ENCODE data around the gene MTA1. TPM values are rescaled to one million over a fixed set of nuclear protein-coding genes. Genes with fewer than 3 reads are reported as not detected.
A peak's percentile ranks its signal among the peaks of the same experiment; 100 is the strongest.

Gene MTA1
- polyA plus RNA-seq, 4 donors: 28.4 to 98.9 (median 51.9) TPM

GRCh38 chr14:105467942-105468471 is 48.4 kb downstream of the MTA1 start:
- Histone ChIP-seq H3K27ac (ENCODE audit: low read depth in 1 of 3, low read length in 2 of 3) (no peak overlapping the region), H3K4me3 (ENCODE audit: low read depth in 1 of 3, low read length in 3 of 3) (no peak overlapping the region), H3K9me3 (ENCODE audit: control insufficient read depth in 2 of 2, insufficient read depth in 1 of 2, low read depth in 1 of 2, low read length in 1 of 2) (no peaks in the 10 kb centered on the region), H3K36me3 (ENCODE audit: control insufficient read depth in 3 of 3, insufficient read depth in 2 of 3, low read depth in 1 of 3, low read length in 3 of 3) (peaks cover 7 to 79% (median 7%) of the 10 kb centered on the region in 3 donors), H3K27me3 (ENCODE audit: control insufficient read depth in 3 of 3, insufficient read depth in 3 of 3, low read length in 3 of 3) (no peaks in the 10 kb centered on the region), H3K4me1 (ENCODE audit: control insufficient read depth in 3 of 3, insufficient read depth in 2 of 3, low read depth in 1 of 3, low read length in 2 of 3) (peaks cover 0 to 7% (median 0%) of the 10 kb centered on the region in 3 donors)
- FAIRE-seq (no peak), DNase-seq (no peak)
- WGBS, 3 donors: 91 to 92% (median 92%) methylated on average over 19 to 22 of the region's 22 CpGs

GRCh38 chr14:105468621-105469241 is 49.1 kb downstream of the MTA1 start:
- H3K36me3 ChIP-seq (ENCODE audit: control insufficient read depth in 3 of 3, insufficient read depth in 2 of 3, low read depth in 1 of 3, low read length in 3 of 3): peaks cover 7 to 72% (median 7%) of the 10 kb centered on the region in 3 donors
- 78 to 91% (median 85%) methylated on average over 16 to 19 of the region's 19 CpGs for WGBS, 3 donors
- no peak for FAIRE-seq
- no peak overlapping the region for H3K27ac ChIP-seq (ENCODE audit: low read depth in 1 of 3, low read length in 2 of 3)
- peaks cover 0 to 13% (median 0%) of the 10 kb centered on the region in 3 donors for H3K4me1 ChIP-seq (ENCODE audit: control insufficient read depth in 3 of 3, insufficient read depth in 2 of 3, low read depth in 1 of 3, low read length in 2 of 3)
- no peaks in the 10 kb centered on the region for H3K9me3 ChIP-seq (ENCODE audit: control insufficient read depth in 2 of 2, insufficient read depth in 1 of 2, low read depth in 1 of 2, low read length in 1 of 2)
- no peak for DNase-seq
- no peaks in the 10 kb centered on the region for H3K27me3 ChIP-seq (ENCODE audit: control insufficient read depth in 3 of 3, insufficient read depth in 3 of 3, low read length in 3 of 3)
- H3K4me3 ChIP-seq (ENCODE audit: low read depth in 1 of 3, low read length in 3 of 3): no peak overlapping the region

- H3K4me3 ChIP-seq (ENCODE audit: low read depth in 1 of 3, low read length in 3 of 3): no peak overlapping the region
- DNase-seq: no peak
- WGBS, 3 donors: 85 to 92% (median 90%) methylated on average over 38 to 54 of the region's 54 CpGs
- peaks cover 4 to 64% (median 7%) of the 10 kb centered on the region in 3 donors for H3K36me3 ChIP-seq (ENCODE audit: control insufficient read depth in 3 of 3, insufficient read depth in 2 of 3, low read depth in 1 of 3, low read length in 3 of 3)
- H3K27ac ChIP-seq (ENCODE audit: low read depth in 1 of 3, low read length in 2 of 3): no peak overlapping the region
- no peak for FAIRE-seq
- H3K9me3 ChIP-seq (ENCODE audit: control insufficient read depth in 2 of 2, insufficient read depth in 1 of 2, low read depth in 1 of 2, low read length in 1 of 2): no peaks in the 10 kb centered on the region
- H3K27me3 ChIP-seq (ENCODE audit: control insufficient read depth in 3 of 3, insufficient read depth in 3 of 3, low read length in 3 of 3): no peaks in the 10 kb centered on the region
- H3K4me1 ChIP-seq (ENCODE audit: control insufficient read depth in 3 of 3, insufficient read depth in 2 of 3, low read depth in 1 of 3, low read length in 2 of 3): peaks cover 0 to 15% (median 0%) of the 10 kb centered on the region in 3 donors
Measured at GRCh38 chr14:105469456-105470349, 50.1 kb downstream of the MTA1 start.

- Histone ChIP-seq H3K4me1 (ENCODE audit: control insufficient read depth in 3 of 3, insufficient read depth in 2 of 3, low read depth in 1 of 3, low read length in 2 of 3) (peaks cover 0 to 20% (median 0%) of the 10 kb centered on the region in 3 donors), H3K4me3 (ENCODE audit: low read depth in 1 of 3, low read length in 3 of 3) (no peak overlapping the region), H3K27ac (ENCODE audit: low read depth in 1 of 3, low read length in 2 of 3) (peak overlapping the region in 1 of 3 donors; percentile 28), H3K36me3 (ENCODE audit: control insufficient read depth in 3 of 3, insufficient read depth in 2 of 3, low read depth in 1 of 3, low read length in 3 of 3) (peaks cover 4 to 55% (median 7%) of the 10 kb centered on the region in 3 donors), H3K27me3 (ENCODE audit: control insufficient read depth in 3 of 3, insufficient read depth in 3 of 3, low read length in 3 of 3) (peaks cover 0 to 5% (median 3%) of the 10 kb centered on the region in 3 donors), H3K9me3 (ENCODE audit: control insufficient read depth in 2 of 2, insufficient read depth in 1 of 2, low read depth in 1 of 2, low read length in 1 of 2) (no peaks in the 10 kb centered on the region)
- no peak for DNase-seq
- 85 to 86% (median 85%) methylated on average over 32 to 34 of the region's 34 CpGs for WGBS, 3 donors
- no peak for FAIRE-seq
Measured at GRCh38 chr14:105470350-105471296, 51.0 kb downstream of the MTA1 start.

- peak in 1 of 2 donors; percentile 22 for DNase-seq
- Histone ChIP-seq H3K27me3 (ENCODE audit: control insufficient read depth in 3 of 3, insufficient read depth in 3 of 3, low read length in 3 of 3) (peaks cover 3 to 11% (median 5%) of the 10 kb centered on the region in 3 donors), H3K4me1 (ENCODE audit: control insufficient read depth in 3 of 3, insufficient read depth in 2 of 3, low read depth in 1 of 3, low read length in 2 of 3) (peaks cover 0 to 27% (median 0%) of the 10 kb centered on the region in 3 donors), H3K4me3 (ENCODE audit: low read depth in 1 of 3, low read length in 3 of 3) (no peak overlapping the region), H3K9me3 (ENCODE audit: control insufficient read depth in 2 of 2, insufficient read depth in 1 of 2, low read depth in 1 of 2, low read length in 1 of 2) (no peaks in the 10 kb centered on the region), H3K27ac (ENCODE audit: low read depth in 1 of 3, low read length in 2 of 3) (no peak overlapping the region), H3K36me3 (ENCODE audit: control insufficient read depth in 3 of 3, insufficient read depth in 2 of 3, low read depth in 1 of 3, low read length in 3 of 3) (peaks cover 4 to 47% (median 4%) of the 10 kb centered on the region in 3 donors)
- 64 to 67% (median 65%) methylated on average over 16 to 19 of the region's 19 CpGs for WGBS, 3 donors
- no peak for FAIRE-seq
Measured at GRCh38 chr14:105471297-105471821, 51.7 kb downstream of the MTA1 start.

GRCh38 chr14:105471823-105472485 is 52.3 kb downstream of the MTA1 start:
- peaks cover under 1 to 42% (median 4%) of the 10 kb centered on the region in 3 donors for H3K36me3 ChIP-seq (ENCODE audit: control insufficient read depth in 3 of 3, insufficient read depth in 2 of 3, low read depth in 1 of 3, low read length in 3 of 3)
- H3K9me3 ChIP-seq (ENCODE audit: control insufficient read depth in 2 of 2, insufficient read depth in 1 of 2, low read depth in 1 of 2, low read length in 1 of 2): no peaks in the 10 kb centered on the region
- 75 to 87% (median 85%) methylated on average over 7 to 8 of the region's 8 CpGs for WGBS, 3 donors
- H3K27ac ChIP-seq (ENCODE audit: low read depth in 1 of 3, low read length in 2 of 3): peak overlapping the region in 1 of 3 donors; percentile 17
- H3K4me3 ChIP-seq (ENCODE audit: low read depth in 1 of 3, low read length in 3 of 3): no peak overlapping the region
- peaks cover 0 to 33% (median 0%) of the 10 kb centered on the region in 3 donors for H3K4me1 ChIP-seq (ENCODE audit: control insufficient read depth in 3 of 3, insufficient read depth in 2 of 3, low read depth in 1 of 3, low read length in 2 of 3)
- FAIRE-seq (no peak), DNase-seq (no peak)
- H3K27me3 ChIP-seq (ENCODE audit: control insufficient read depth in 3 of 3, insufficient read depth in 3 of 3, low read length in 3 of 3): peaks cover 3 to 11% (median 5%) of the 10 kb centered on the region in 3 donors

GRCh38 chr14:105472486-105472991 is 52.9 kb downstream of the MTA1 start:
- FAIRE-seq (no peak), DNase-seq (no peak)
- WGBS, 3 donors: 37 to 66% (median 52%) methylated on average over 11 to 12 of the region's 12 CpGs
- Histone ChIP-seq H3K4me1 (ENCODE audit: control insufficient read depth in 3 of 3, insufficient read depth in 2 of 3, low read depth in 1 of 3, low read length in 2 of 3) (peaks cover 0 to 38% (median 0%) of the 10 kb centered on the region in 3 donors), H3K36me3 (ENCODE audit: control insufficient read depth in 3 of 3, insufficient read depth in 2 of 3, low read depth in 1 of 3, low read length in 3 of 3) (peaks cover 0 to 36% (median 4%) of the 10 kb centered on the region in 3 donors), H3K9me3 (ENCODE audit: control insufficient read depth in 2 of 2, insufficient read depth in 1 of 2, low read depth in 1 of 2, low read length in 1 of 2) (no peaks in the 10 kb centered on the region), H3K27me3 (ENCODE audit: control insufficient read depth in 3 of 3, insufficient read depth in 3 of 3, low read length in 3 of 3) (peaks cover 3 to 15% (median 5%) of the 10 kb centered on the region in 3 donors), H3K27ac (ENCODE audit: low read depth in 1 of 3, low read length in 2 of 3) (no peak overlapping the region), H3K4me3 (ENCODE audit: low read depth in 1 of 3, low read length in 3 of 3) (no peak overlapping the region)
